Activated CD4-positive, alpha-beta T cell treated with anti-CD3 and anti-CD28 coated beads, Interleukin-2, Interleukin-6, amounts not matched to agents 100 ng/mL and 50 ng/mL, durations not matched to agents 16 hours and 8 hours (primary cell): ENCODE results near the gene DET1.
"Not testable (repeated sequence)": the region's sequence is repeated elsewhere in the genome, so short reads cannot be mapped to it uniquely, and the experiment has no call there.

Source experiments
- DNase-seq: peaks from one replicate; pipeline ENCODE4 v3.0.0-alpha.2; 2020

The DET1 gene

DNA sequence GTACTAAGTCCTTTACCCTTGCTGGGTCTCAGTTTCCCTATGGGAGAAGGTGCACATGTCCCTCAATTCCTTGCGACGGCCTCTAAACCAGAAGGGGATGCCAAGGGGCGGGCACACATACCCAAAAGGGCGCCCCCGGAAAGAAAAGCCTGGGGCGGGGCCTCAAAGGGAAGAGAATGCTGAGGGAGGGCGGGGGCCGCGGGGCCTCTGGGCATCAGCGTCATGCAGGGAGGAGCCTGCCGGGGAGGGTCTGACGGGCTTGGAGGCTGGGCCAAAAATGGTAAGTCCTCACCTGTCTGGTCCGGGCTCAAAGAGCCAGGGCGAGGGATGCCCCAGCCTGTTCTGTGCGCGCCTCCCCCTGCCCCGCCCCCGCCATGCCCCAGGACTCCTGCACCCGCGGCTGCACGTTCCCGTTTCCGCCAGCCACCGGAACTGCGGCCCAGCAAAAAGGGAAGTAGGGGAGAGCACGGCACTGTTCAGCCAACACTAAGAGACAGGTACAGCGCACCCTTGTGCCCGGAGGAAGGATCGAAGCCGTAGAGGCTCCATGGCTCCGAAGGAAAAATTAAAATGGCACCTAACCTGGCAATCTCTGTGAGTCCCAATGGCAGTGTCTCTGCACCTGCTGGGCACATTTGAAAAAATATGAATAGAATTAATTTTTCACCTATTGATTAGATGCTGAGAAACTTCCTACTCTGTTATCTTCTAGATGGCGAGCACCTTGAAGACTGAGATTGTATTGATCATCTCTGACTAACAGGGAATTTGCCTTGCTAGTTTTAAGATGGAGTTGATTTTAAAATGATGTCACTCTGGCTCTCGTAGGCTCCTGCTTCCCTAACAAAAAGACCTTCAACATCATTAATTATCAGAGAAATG is at the start of gene DET1:
TSS of gene DET1 (minus strand) at position 434 of the 882 bp plus-strand sequence. CDS start 14,976 bp downstream, outside the sequence.
- peak; percentile 97 for DNase-seq

DNA sequence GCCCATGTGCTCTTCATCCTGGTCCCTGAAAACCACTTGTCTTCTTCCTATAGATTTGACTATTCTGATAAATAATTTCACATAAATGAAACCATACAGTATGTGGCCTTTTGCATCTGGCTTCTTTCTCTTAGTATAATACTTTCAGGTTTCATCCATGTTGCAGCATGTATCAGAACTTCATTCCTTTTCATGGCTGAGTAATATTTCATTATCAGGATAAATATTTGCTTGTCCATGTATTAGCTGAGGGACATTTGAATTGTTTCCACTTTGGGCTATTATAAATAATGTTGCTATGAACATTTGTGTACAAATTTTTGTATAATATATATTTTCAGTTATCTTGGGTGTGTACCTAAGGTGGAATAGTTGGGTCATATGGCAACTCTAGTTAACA is 44.9 kb upstream of the DET1 start:
- no peak for DNase-seq

DNA sequence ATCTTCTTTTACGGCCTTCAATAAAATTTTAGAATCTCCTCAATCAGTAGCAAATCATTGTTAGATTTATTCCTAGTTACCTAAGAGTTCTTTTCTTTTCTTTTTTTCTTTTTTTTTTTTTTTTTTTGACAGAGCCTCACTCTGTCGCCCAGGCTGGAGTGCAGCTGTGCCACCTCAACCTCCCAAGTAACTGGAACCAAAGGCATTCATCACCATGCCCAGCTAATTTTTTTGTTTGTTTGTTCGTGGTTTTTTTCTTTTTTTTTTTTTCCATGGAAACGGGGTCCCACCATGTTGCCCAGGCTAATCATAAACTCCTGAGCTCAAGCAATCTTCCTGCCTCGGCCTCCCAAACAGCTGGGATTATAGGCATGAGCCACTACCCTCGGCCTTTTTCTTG is 44.3 kb upstream of the DET1 start:
- DNase-seq, result no peak

DNA sequence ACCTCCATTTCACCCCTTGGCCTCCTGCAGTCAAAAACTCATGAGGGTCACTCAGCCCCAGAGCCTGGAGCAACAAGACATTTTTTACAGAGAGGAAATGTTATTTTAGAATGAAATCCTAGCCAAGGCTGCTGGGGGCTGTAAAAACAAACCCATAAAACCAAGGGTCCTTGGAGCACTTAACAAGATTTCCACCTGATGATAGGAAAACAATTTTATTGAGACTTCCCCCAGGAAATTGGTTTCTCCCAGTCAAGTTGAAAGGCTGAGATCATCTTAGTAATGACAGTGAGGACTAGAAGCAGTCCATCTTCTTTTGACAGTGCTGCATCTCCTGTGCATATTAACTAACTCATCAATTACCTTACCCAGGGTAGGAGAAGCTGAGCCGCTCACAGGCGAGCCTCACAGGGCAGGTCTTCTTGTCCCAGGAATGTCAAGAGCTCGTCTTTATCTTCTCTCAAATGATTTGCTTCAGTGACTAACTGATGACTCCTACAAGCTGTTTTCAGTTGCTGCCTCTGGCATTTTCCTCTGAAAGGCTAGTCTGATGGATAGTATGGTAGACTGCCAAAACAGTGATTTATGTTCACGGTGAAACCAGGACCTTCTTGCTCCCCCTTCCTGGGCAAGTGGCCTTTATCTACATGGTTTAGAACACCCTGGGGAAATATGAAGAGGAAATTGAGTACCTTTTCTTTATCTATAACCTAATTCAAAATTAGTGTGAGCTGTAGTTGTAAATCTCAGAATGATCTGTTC is 40.1 kb upstream of the DET1 start:
- DNase-seq, result no peak

DNA sequence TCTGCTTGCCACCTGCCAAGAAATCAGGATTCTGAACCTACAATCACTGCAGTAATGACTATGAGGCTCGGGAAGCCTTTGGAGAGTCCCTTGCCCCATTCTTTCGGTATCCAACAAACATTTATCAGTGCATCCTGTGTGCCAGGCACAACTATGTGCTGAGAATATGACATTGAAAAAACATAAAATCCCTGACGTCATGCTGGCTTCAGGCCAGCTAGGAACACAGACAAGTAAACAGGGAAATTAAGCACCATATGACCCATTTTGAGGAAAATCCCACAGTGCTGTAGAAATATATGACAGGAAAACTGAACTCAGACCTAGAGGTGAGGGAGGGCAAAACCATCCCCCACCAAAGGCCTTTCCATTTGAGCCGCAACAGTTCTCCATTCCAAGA is 34.1 kb upstream of the DET1 start:
- no peak for DNase-seq

DNA sequence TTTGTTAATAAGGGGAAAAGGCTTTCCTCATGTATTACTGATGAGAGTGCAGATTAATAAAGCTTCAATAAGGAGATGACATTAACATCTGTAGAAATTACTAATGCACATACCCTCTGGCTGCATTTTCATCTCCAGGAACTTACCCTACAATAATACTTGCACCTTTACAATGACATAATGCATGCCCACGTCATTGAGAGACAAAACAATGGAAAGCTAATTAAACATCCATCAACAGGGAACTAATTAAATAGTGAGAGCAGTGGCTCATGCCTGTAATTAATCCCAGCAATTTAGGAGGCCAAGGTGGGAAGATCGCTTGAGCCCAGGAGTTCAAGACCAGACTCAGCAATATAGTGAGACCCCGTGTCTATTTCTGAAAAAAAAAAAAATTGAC is 32.8 kb upstream of the DET1 start:
- DNase-seq, result no peak

DNA sequence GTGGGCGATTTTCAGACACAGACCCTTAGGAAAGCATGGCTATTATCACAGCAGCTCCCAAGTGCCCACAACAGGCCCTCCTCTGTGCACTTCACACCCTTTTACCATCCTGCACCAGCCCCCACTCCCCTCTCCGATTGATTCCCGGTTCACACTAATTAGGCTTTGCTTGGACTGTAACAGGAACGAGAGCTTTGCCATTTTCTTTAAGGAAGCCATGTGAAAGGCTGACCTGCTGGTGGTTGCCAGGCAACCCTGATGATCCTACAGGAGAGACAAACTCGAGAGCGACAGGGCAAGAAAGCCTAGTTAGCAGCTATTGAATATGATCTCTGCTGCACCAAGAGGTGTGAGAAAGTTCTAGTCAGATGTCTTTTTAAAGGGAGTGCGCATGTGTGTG is 28.2 kb upstream of the DET1 start:
- no peak for DNase-seq

DNA sequence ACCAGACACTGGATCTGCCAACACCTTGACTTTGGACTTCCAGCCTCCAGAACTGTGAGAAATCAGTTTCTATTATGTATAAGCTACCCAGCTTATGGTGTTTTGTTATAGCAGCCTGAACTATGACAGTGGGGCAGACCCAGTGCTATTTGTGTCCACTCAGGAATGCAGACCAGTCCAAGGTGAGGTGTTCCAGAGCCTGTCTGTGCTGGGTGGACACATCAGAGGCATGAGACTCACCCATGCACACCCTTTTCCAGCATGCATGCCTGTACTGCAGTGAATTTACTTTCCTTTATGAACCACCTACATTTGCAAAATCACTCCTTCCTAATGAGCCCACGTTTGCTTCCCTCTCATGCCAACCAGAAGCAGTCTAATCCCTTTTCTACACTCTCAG is 27.6 kb upstream of the DET1 start:
- DNase-seq, result no peak

DNA sequence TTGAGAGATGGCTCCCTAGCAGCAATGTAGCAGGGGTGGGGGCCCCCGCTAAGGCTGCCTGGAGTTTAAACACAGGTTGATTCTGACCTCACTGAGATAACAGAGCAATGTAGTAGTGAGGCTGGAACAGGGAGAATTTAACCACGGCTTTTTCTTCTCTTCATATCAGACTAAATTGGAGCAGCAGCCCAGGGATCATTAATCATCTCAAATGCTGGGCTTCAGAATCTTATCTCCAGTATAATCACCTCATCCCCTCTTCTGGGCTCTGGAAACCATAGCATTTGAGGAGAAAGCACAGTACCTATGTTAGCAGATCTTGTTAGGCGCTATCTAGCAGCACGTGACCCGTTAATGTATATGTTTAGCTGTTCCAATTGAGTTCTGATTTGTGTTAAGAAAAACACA is 25.4 kb upstream of the DET1 start:
- DNase-seq, result no peak

DNA sequence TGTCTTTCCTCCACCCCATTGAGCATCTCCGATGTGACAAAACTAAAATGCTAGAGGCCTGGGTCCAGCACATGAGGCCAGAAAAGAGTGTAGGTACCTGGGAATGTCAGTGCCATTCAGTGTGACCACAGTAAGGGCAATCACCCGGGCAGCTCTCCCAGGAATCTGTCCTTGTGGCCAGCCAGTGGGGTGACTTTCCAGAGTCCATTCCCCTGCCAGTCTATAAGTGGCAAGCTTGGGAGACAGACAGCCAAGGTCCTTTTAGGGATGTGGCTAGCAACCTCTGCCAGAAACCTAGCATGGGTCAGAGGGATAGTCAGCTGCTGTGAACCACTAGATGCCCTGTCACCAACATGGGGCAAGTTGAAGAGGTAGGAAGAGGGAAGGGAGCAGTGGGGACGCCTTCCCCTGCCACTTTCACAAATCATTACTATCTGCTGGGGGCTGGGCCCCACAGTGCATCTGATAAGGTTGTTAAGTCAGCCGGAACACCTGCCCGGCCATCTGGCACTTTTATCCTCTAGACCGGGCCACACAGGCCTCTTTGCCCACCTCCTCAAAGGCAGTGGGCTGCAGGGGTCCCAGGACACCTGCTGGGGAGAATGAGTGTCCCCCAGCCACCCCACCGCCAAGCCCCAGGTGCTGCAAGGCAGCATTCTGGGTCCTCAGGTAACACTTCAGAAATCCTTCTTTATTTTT is 24.8 kb upstream of the DET1 start:
- DNase-seq, result no peak

DNA sequence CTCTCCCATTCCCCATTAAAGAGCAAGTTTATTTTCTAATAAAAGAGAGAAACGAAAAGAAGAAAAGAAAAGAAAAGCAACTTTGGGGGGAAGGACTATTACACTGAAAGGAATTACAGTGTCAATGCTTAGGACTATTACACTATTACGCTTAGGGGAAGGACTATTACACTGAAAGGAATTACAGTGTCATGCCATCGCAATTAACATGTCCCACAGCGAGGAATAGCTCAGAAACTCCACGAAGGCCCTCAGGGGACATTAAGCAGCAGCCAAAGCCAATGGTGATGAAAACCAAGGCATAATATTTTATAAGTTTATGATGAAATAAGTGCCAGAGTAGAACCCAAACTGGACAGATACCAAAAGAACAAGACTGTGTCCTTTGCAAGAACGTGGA is 22.1 kb upstream of the DET1 start:
- no peak for DNase-seq

DNA sequence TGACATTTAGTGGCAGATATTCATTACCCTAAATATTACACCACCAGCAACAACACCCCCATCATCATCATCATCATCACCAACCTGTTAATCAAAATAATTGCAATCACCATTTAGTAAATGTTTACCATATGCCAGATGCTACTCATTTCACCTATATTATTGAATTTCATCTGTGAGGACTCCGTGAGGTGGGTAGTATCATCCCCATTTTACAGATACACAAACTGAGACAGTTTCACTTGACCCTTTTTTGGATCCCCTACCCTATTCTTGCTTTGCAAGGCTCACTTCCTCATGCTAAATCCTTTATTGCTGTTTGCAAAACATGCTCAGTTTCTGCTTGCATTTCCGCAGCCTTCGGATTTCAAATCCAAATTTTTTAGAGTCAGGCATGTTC is 18.3 kb upstream of the DET1 start:
- DNase-seq, result no peak

DNA sequence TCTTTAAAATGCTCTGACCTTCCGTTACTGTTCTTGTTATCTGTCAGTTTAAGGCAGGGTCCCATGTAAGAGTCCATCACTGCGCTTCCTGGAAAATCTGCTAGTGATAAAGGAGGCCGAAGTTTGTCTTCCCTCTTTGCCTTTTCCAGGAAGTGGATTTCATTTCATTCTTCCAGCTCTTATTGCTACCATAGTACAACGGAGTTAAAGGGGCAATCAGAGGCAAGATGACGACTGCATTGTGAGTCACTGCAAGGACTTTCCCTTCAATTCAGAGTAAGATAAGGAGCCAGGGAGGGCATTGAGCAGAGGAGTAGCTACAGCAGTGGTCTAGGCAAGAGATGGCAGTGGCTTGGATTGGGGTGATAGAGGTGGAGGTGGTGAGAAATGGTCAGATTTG is 17.2 kb upstream of the DET1 start:
- DNase-seq, result no peak

DNA sequence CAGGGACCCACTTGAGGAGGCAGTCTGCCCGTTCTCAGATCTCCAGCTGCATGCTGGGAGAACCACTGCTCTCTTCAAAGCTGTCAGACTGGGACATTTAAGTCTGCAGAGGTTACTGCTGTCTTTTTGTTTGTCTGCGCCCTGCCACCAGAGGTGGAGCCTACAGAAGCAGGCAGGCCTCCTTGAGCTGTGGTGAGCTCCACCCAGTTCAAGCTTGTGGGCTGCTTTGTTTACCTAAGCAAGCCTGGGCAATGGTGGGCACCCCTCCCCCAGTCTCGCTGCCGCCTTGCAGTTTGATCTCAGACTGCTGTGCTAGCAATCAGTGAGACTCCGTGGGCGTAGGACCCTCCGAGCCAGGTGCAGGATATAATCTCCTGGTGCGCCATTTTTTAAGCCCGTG is 13.1 kb upstream of the DET1 start:
- DNase-seq, result not testable (repeated sequence)

DNA sequence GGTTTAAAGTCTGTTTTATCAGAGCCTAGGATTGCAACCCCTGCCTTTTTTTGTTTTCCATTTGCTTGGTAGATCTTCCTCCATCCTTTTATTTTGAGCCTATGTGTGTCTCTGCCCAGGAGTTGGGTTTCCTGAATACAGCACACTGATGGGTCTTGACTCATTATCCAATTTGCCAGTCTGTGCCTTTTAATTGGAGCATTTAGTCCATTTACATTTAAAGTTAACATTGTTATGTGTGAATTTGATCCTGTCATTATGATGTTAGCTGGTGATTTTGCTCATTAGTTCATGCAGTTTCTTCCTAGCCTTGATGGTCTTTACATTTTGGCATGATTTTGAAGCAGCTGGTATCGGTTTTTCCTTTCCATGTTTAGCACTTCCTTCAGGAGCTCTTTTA is 11.5 kb upstream of the DET1 start:
- DNase-seq, result not testable (repeated sequence)

DNA sequence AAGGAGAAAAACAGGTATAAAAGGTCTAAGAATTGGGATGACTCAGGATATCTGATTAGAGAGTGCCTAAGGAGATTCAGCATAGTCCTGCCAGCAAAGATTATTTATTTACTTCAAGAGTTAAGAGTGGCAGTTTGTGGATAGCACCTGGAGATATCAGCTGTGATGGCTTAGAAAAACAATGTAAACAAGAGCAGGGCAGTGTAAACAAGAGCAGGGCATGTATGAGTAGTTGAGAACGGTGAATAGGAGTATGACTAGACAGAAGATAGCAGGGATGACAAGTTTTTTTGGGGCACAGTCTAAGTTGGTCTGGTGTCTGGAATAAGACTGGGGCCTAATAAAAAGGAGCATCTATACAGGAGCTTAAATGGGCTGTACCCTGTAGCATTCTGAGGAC is 1.5 kb upstream of the DET1 start:
- not testable (repeated sequence) for DNase-seq

DNA sequence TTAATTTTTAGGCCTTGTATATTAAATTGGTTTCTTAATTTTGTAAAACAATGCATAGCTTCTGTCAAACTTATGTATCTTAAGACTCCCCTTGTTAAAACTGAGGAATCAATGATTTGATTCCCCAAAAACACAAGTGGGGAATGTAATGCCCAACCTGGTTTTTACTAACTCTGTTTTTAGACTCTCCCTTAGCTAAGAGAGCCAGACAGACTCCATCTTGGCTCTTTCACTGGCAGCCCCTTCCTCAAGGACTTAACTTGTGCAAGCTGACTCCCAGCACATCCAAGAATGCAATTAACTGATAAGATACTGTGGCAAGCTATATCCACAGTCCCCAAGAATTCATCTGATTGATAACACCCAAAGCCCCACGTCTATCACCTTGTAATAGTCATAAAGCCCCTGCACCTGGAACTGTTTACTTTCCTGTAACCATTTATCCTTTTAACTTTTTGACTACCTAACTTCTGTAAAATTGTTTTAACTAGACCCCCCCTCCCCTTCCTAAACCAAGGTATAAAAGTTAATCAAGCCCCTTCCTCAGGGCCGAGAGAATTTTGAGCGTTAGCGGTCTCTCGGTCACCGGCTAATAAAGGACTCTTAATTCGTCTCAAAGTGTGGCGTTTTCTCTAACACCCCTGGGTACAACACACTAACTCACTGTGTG is 768 bp downstream of the DET1 start:
- DNase-seq, result not testable (repeated sequence)

DNA sequence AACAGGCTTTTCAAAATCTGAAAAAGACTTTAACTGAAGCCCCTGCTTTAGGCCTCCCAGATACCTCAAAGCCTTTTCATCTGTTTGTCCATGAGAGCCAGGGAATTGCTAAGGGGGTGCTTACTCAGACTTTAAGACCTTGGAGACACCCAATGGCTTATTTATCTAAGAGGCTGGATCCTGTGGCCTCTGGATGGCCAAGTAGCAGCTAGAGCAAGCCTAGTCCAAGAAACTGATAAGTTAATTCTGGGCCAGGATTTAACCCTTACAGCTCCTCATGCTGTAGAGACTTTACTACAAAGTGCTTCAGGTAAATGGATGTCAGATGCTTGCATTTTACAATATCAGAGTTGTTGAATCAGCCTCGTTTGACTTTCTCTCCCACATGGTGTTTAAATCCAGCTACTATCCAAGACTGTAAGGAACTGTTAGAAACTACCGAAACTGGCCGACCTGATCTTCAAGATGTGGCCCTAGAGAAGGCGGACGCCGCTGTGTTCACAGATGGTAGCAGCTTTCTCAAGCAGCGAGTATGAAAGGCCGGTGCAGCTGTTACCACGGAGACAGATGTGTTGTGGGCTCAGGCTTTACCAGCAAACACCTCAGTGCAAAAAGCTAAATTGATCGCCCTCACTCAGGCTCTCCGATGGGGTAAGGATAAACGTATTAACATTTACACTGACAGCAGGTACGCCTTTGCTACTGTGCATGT is 3.3 kb downstream of the DET1 start:
- DNase-seq, result no peak

DNA sequence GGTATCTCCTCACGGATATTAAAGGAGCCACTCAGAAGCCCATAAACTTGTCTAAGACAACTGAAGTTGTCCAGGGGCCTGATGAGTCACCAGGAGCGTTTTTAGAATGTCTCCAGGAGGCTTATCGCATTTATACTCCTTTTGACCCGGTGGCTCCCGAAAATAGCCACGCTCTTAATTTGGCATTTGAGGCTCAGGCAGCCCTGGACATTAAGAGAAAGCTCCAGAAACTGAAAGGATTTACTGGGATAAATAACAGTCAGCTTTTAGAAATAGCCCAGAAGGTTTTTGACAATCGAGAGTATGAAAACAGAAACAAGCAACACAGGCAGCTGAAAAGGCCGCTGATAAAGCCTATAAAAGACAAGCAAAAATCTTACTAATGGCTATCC is 4.1 kb downstream of the DET1 start:
- no peak for DNase-seq

DNA sequence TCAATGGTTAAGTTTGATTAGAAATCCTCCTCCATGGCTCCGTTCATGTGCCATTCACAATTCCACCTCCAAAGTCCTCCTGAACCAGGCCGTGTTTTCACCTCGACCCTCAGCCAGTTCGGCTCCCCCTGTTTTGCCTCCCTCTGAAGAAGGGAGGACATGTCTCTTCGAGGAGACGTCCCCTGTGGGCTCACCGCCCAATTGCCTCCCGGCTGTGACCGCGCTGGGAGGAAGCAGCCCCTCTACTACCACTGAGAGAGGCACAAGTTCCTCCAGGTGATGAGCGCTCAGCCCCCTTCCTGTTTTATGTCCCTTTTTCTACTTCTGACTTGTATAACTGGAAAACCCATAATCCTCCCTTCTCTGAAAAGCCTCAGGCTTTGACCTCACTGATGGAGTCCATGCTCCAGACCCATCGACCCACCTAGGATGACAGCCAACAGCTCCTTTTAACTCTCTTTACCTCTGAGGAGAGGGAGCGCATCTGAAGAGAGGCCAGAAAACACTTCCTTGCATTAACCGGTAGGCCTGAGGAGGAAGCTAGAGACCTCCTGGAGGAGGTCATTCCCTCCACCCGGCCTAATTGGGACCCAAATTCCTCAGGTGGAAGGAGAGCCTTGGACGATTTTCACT is 4.7 kb downstream of the DET1 start:
- DNase-seq, result no peak

DNA sequence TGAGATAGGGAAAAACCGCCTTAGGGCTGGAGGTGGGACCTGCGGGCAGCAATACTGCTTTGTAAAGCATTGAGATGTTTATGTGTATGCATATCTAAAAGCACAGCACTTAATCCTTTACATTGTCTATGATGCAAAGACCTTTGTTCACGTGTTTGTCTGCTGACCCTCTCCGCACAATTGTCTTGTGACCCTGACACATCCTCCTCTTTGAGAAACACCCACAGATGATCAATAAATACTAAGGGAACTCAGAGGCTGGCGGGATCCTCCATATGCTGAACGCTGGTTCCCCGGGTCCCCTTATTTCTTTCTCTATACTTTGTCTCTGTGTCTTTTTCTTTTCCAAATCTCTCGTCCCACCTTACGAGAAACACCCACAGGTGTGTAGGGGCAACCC is 5.4 kb downstream of the DET1 start:
- DNase-seq, result not testable (repeated sequence)

DNA sequence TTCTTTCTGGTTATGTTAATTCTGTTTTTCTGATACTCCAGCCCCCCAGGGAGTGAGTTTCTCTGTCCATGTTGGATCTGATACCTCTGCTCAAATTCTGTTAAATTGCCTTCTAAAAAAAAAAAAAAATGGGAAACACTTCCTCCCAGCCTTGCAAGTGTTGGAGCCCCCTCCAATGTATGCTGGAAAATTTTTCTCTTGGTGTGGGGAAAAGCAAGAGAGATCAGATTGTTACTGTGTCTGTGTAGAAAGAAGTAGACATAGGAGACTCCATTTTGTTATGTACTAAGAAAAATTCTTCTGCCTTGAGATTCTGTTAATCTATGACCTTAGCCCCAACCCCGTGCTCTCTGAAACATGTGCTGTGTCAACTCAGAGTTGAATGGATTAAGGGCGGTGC is 6.1 kb downstream of the DET1 start:
- DNase-seq, result not testable (repeated sequence)
